ENCODE data around the gene SLAMF7.

DNA sequence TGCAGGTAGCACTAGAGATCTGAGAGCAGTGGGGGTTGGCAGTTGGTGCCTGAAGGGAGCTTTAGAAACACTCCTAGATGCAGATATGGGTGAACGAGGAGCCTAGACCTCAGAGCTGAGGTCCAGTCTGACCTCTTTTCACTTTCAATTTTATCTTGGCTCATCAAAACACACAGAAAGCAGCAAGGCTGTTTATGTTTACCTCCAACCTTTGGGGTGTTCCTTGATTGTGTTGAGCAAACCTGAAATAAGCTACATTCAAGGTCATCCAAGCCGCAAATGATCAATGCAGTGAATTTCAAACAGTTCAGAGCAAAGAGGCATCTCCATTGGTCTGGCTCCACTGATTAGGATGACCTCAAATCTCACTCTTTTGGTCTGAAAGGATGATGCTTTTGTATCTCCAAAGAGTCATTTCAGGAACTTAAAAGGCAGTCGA is 58.2 kb downstream of the SLAMF7 start:
- TF ChIP-seq EZH2 (IDR thresholded peaks at IDR 0.05): no peak
- TF ChIP-seq POLR2AphosphoS5 (IDR thresholded peaks at IDR 0.05; ENCODE audit: borderline replicate concordance, low read depth, low read length): no peak
- no peak for TF ChIP-seq FOXP2 (optimal IDR thresholded peaks at IDR 0.05; ENCODE audit: control extremely low read depth, extremely low read length, insufficient read depth)
